PFSK-1 (cell line): Measurements from ENCODE around the gene STXBP1.

Experiments used
- FOXP2 ChIP-seq: optimal IDR thresholded peaks from 2 replicates; pipeline ENCODE3; 2011; ENCODE audit warnings: borderline replicate concordance, control low read depth, inconsistent platforms; ENCODE audit not compliant: insufficient read depth; ENCODE audit errors: extremely low read length, extremely low read depth
- POLR2AphosphoS5 ChIP-seq: IDR thresholded peaks from 2 replicates; pipeline ENCODE4 v1.6.1; 2012; ENCODE audit warnings: low read depth, mild to moderate bottlenecking, control low read depth, low read length, moderate library complexity
- REST ChIP-seq, 2 experiments: IDR thresholded peaks; 2 replicates each; pipeline versions ENCODE4 v1.6.1 to v1.8.0; 2011 to 2012; ENCODE audit warnings: low read depth in 2 of 2, low read length in 2 of 2, control low read depth in 1 of 2, inconsistent platforms in 1 of 2, mild to moderate bottlenecking in 1 of 2, moderate library complexity in 1 of 2; ENCODE audit not compliant: insufficient read depth in 1 of 2
- SIN3A ChIP-seq: IDR thresholded peaks from 2 replicates; pipeline ENCODE4 v1.6.1; 2012; ENCODE audit warnings: mild to moderate bottlenecking, low read length, moderate library complexity, borderline replicate concordance; ENCODE audit not compliant: insufficient read depth
- TAF1 ChIP-seq: IDR thresholded peaks from 2 replicates; pipeline ENCODE4 v1.6.1; 2012; ENCODE audit warnings: low read length, control low read depth, borderline replicate concordance; ENCODE audit not compliant: insufficient read depth

The STXBP1 gene

GRCh38 chr9:127720031-127720864 lies 108.2 kb downstream of the STXBP1 start:
- TF ChIP-seq REST (IDR thresholded peaks at IDR 0.05; ENCODE audit: insufficient read depth in 1 of 2, low read depth in 2 of 2, low read length in 2 of 2) (no peak), FOXP2 (no peak), SIN3A (no peak), POLR2AphosphoS5 (no peak), TAF1 (no peak)

- no peak for TF ChIP-seq FOXP2
- no peak for TF ChIP-seq REST (IDR thresholded peaks at IDR 0.05; ENCODE audit: insufficient read depth in 1 of 2, low read depth in 2 of 2, low read length in 2 of 2)
- TF ChIP-seq TAF1, result no peak
- no peak for TF ChIP-seq POLR2AphosphoS5
- TF ChIP-seq SIN3A, result no peak
These were observed 108.8 kb downstream of the STXBP1 start for GRCh38 chr9:127720865-127721227.

GRCh38 chr9:127721391-127721821 lies 109.3 kb downstream of the STXBP1 start:
- no peak for TF ChIP-seq SIN3A
- no peak for TF ChIP-seq REST (IDR thresholded peaks at IDR 0.05; ENCODE audit: insufficient read depth in 1 of 2, low read depth in 2 of 2, low read length in 2 of 2)
- TF ChIP-seq TAF1, result no peak
- no peak for TF ChIP-seq FOXP2
- no peak for TF ChIP-seq POLR2AphosphoS5

- no peak for TF ChIP-seq POLR2AphosphoS5
- no peak for TF ChIP-seq TAF1
- no peak for TF ChIP-seq REST (IDR thresholded peaks at IDR 0.05; ENCODE audit: insufficient read depth in 1 of 2, low read depth in 2 of 2, low read length in 2 of 2)
- no peak for TF ChIP-seq SIN3A
- TF ChIP-seq FOXP2, result no peak
These were observed 110.1 kb downstream of the STXBP1 start for GRCh38 chr9:127722055-127722745.
